HCT116 (cell line): Measurements from ENCODE around the gene GARIN5A. TPM values are rescaled to one million over a fixed set of nuclear protein-coding genes. Genes with fewer than 3 reads are reported as not detected.

Experiments used
- ATAC-seq: fragments of 200-7000 bp; cut with Tn5 transposase; 2 replicates; pipeline ENCODE4 v1.9.1; 2020; ENCODE audit warnings: mild to moderate bottlenecking, moderate library complexity
- BruUV-seq: library from RNA; stranded (reverse); fragments of 400-500 nt; replicated peaks from 2 replicates; lab custom pipeline; 2021; lab: Mats Ljungman, UMichigan
- CTCF ChIA-PET: fragments of 300-600 bp; sonication (Branson Sonifier 250); formaldehyde crosslinking; loops from one replicate; lab custom pipeline; 2021; ENCODE audit warnings: antibody characterized with exemption; lab: Charles Lee
- POLR2A ChIA-PET: fragments of 300-600, 350-600 bp; sonication (Branson Sonifier 250); formaldehyde crosslinking; loops from one replicate; lab custom pipeline; 2021; ENCODE audit warnings: antibody characterized with exemption; lab: Charles Lee
- RAD21 ChIA-PET, 2 experiments: fragments of 300-600 bp; sonication (Branson Sonifier 250); formaldehyde crosslinking; loops; one replicate each; lab custom pipeline; 2023; ENCODE audit warnings: low total read pairs in 2 of 2; ENCODE audit not compliant: uncharacterized antibody in 2 of 2, unreplicated experiment in 2 of 2, low non-redundant PET in 1 of 2; lab: Charles Lee
- DNase-seq: peaks from one replicate; pipeline ENCODE4 v3.0.0-alpha.2; 2010; ENCODE audit warnings: low read depth, low spot score
- H2AFZ ChIP-seq: fragments of 200-600 bp; shearing (Covaris generic), sonication (generic); 2 replicates; pipeline ENCODE4 v1.6.1; 2017; ENCODE audit warnings: low read depth, mixed run types, mixed read lengths, antibody characterized with exemption, low read length; ENCODE audit not compliant: poor library complexity, severe bottlenecking
- H3K27ac ChIP-seq: 2 replicates; pipeline ENCODE4 v1.5.1; 2012; ENCODE audit warnings: low read depth, low read length
- H3K27me3 ChIP-seq: fragments of 200-600 bp; sonication (generic); 2 replicates; pipeline ENCODE4 v1.6.1; 2016; ENCODE audit warnings: mixed run types, low read length, mixed read lengths; ENCODE audit not compliant: insufficient read depth
- H3K36me3 ChIP-seq, 2 experiments: fragments of 200-500 bp in 1 of 2; fragments of 200-600 bp in 1 of 2; sonication (Bioruptor generic) in 1 of 2; sonication (generic) in 1 of 2; 2 replicates each; pipeline versions ENCODE4 v1.5.1 to v1.6.1; 2014 to 2016; ENCODE audit warnings: low read length in 2 of 2, inconsistent platforms in 1 of 2, mixed read lengths in 1 of 2, mixed run types in 1 of 2; ENCODE audit not compliant: insufficient read depth in 2 of 2, control insufficient read depth in 1 of 2
- H3K4me1 ChIP-seq, 2 experiments: fragments of 200-600 bp in 1 of 2; sonication (generic) in 1 of 2; 2 replicates each; pipeline versions ENCODE4 v1.5.1 to v1.6.1; 2012 to 2017; ENCODE audit warnings: low read length in 2 of 2, inconsistent platforms in 1 of 2, mild to moderate bottlenecking in 1 of 2, mixed read lengths in 1 of 2, mixed run types in 1 of 2, moderate library complexity in 1 of 2; ENCODE audit not compliant: insufficient read depth in 2 of 2, control insufficient read depth in 1 of 2
- H3K4me2 ChIP-seq: fragments of 200-600 bp; sonication (generic); 2 replicates; pipeline ENCODE4 v1.6.1; 2017; ENCODE audit warnings: mixed run types, low read length, mixed read lengths
- H3K4me3 ChIP-seq, 2 experiments: fragments of 200-600 bp in 1 of 2; sonication (generic) in 1 of 2; replicated peaks in 1 of 2; 2 replicates each; pipeline ENCODE4 v1.5.1; 2011 to 2016; ENCODE audit warnings: low read length in 2 of 2, control low read depth in 1 of 2, low read depth in 1 of 2, mild to moderate bottlenecking in 1 of 2, mixed read lengths in 1 of 2, mixed run types in 1 of 2
- H3K79me2 ChIP-seq: fragments of 200-600 bp; sonication (generic); 2 replicates; pipeline ENCODE4 v1.6.1; 2017; ENCODE audit warnings: mild to moderate bottlenecking, mixed run types, low read length, moderate library complexity, mixed read lengths; ENCODE audit not compliant: insufficient read depth
- H3K9ac ChIP-seq: fragments of 200-600 bp; sonication (generic); 2 replicates; pipeline ENCODE4 v1.6.1; 2016; ENCODE audit warnings: low read length, mixed read lengths
- H3K9me2 ChIP-seq: fragments of 200-600 bp; sonication (generic), shearing (Covaris generic); 2 replicates; pipeline ENCODE4 v1.6.1; 2017; ENCODE audit warnings: mixed run types, mild to moderate bottlenecking, moderate library complexity; ENCODE audit not compliant: insufficient read depth
- H3K9me3 ChIP-seq, 2 experiments: fragments of 200-500 bp in 1 of 2; fragments of 200-600 bp in 1 of 2; sonication (Bioruptor generic) in 1 of 2; sonication (generic) in 1 of 2; 2 replicates each; pipeline ENCODE4 v1.6.1; 2014 to 2017; ENCODE audit warnings: low read length in 2 of 2, mixed read lengths in 2 of 2, inconsistent platforms in 1 of 2, low read depth in 1 of 2, mild to moderate bottlenecking in 1 of 2, mixed run types in 1 of 2, moderate library complexity in 1 of 2; ENCODE audit not compliant: control insufficient read depth in 1 of 2, insufficient read depth in 1 of 2
- H4K20me1 ChIP-seq: fragments of 200-600 bp; sonication (generic), shearing (Covaris generic); 2 replicates; pipeline ENCODE4 v1.6.1; 2017; ENCODE audit warnings: mixed run types, mild to moderate bottlenecking, moderate library complexity; ENCODE audit not compliant: insufficient read depth
- ATF3 ChIP-seq: IDR thresholded peaks from 2 replicates; pipeline ENCODE4 v1.6.1; 2012
- CBX3 ChIP-seq: IDR thresholded peaks from 2 replicates; pipeline ENCODE4 v1.6.1; 2012; ENCODE audit warnings: low read depth
- CTCF ChIP-seq, 3 experiments: fragments of 200-600 bp in 1 of 3; sonication (generic) in 1 of 3; IDR thresholded peaks in 2 of 3; conservative IDR thresholded peaks in 1 of 3; 2 replicates each; pipeline ENCODE4 v1.5.1; 2012 to 2017; ENCODE audit warnings: low read depth in 2 of 3, low read length in 2 of 3, antibody characterized with exemption in 1 of 3, borderline replicate concordance in 1 of 3, control low read depth in 1 of 3, mild to moderate bottlenecking in 1 of 3, mixed read lengths in 1 of 3, mixed run types in 1 of 3, moderate library complexity in 1 of 3; ENCODE audit not compliant: insufficient read depth in 1 of 3
- EGR1 ChIP-seq: IDR thresholded peaks from 2 replicates; pipeline ENCODE4 v1.6.1; 2012; ENCODE audit warnings: low read depth
- ELF1 ChIP-seq: IDR thresholded peaks from 2 replicates; pipeline ENCODE4 v1.6.1; 2012; ENCODE audit warnings: low read depth, borderline replicate concordance
- EZH2 ChIP-seq: fragments of 200-600 bp; sonication (generic); IDR thresholded peaks from 2 replicates; pipeline ENCODE4 v1.6.1; 2017; ENCODE audit warnings: antibody characterized with exemption, mixed run types
- EZH2phosphoT487 ChIP-seq: fragments of 200-600 bp; IDR thresholded peaks from 2 replicates; pipeline ENCODE4 v1.6.1; 2018; ENCODE audit warnings: antibody characterized with exemption, borderline replicate concordance
- JUND ChIP-seq: IDR thresholded peaks from 2 replicates; pipeline ENCODE4 v1.6.1; 2012
- MAX ChIP-seq: IDR thresholded peaks from 2 replicates; pipeline ENCODE4 v1.6.1; 2012
- POLR2AphosphoS5 ChIP-seq: IDR thresholded peaks from 2 replicates; pipeline ENCODE4 v1.6.1; 2011; ENCODE audit warnings: mild to moderate bottlenecking, low read depth, low read length, moderate library complexity
- REST ChIP-seq: IDR thresholded peaks from 2 replicates; pipeline ENCODE4 v1.6.1; 2012; ENCODE audit warnings: low read depth
- SP1 ChIP-seq: IDR thresholded peaks from 2 replicates; pipeline ENCODE4 v1.6.1; 2012; ENCODE audit warnings: low read depth
- SRF ChIP-seq: IDR thresholded peaks from 2 replicates; pipeline ENCODE4 v1.6.1; 2012; ENCODE audit warnings: low read depth
- TCF7L2 ChIP-seq: IDR thresholded peaks from 2 replicates; pipeline ENCODE4 v1.7.0; 2011; ENCODE audit warnings: borderline replicate concordance, inconsistent platforms; ENCODE audit not compliant: insufficient read depth, insufficient read length; ENCODE audit errors: extremely low read depth
- YY1 ChIP-seq: IDR thresholded peaks from 2 replicates; pipeline ENCODE4 v1.6.1; 2011; ENCODE audit warnings: low read length, low read depth, moderate library complexity, mild to moderate bottlenecking; ENCODE audit not compliant: insufficient replicate concordance; ENCODE audit errors: extremely low read depth
- ZFX ChIP-seq: fragments of 450-650 bp; IDR thresholded peaks from 2 replicates; pipeline ENCODE4 v1.6.1; 2017
- intact Hi-C: fragments of 100-400 bp; cut with micrococcal nuclease; formaldehyde crosslinking; loops from 2 replicates; pipeline ENCODE4 v1.10.0; 2022
- total RNA-seq: library from RNA; stranded (reverse); gene quantifications from one replicate; pipeline ENCODE4 v1.2.1, GENCODE V29; 2021; ENCODE audit not compliant: unreplicated experiment
- TF ChIP-seq, protein P1 (sequence below): IDR thresholded peaks from 2 replicates; pipeline ENCODE4 v1.6.1; 2011; ENCODE audit warnings: mild to moderate bottlenecking, low read length, moderate library complexity; ENCODE audit not compliant: insufficient replicate concordance; ENCODE audit errors: extremely low read depth

Gene GARIN5A
- total RNA-seq, 1 experiment from 2014 or later, result 12.2 TPM

- no peak for TF ChIP-seq YY1
- no peak for TF ChIP-seq CTCF (IDR thresholded peaks at IDR 0.05 in 2 of 3, conservative IDR thresholded peaks at IDR 0.05 in 1 of 3; ENCODE audit: borderline replicate concordance in 1 of 3, insufficient read depth in 1 of 3, low read depth in 2 of 3, low read length in 2 of 3)
- TF ChIP-seq ELF1, result no peak
- TF ChIP-seq EZH2phosphoT487, result no peak
- TF ChIP-seq, all 23 proteins: peak for 0
Measured at GRCh38 chr19:50506700-50507099, 30.1 kb upstream of the GARIN5A start (continued).

- Histone ChIP-seq H3K4me1 (peaks cover 3 to 8% of the 10 kb centered on the region in 2 experiments; a peak in 3 of 4 replicates), H3K27me3 (no peaks in the 10 kb centered on the region), H3K4me3 (no peak overlapping the region), H3K27ac (no peak overlapping the region), H3K79me2 (peaks cover 8% of the 10 kb centered on the region; the same call in 1 of the 2 replicates), H3K9ac (no peak overlapping the region), H4K20me1 (no peaks in the 10 kb centered on the region), H3K36me3 (no peaks in the 10 kb centered on the region; a peak in 1 of 4 replicates), H3K9me3 (no peaks in the 10 kb centered on the region), H2AFZ (no peak overlapping the region), H3K4me2 (no peak overlapping the region), H3K9me2 (no peaks in the 10 kb centered on the region)
- ChIA-PET RAD21 (no interaction called here), POLR2A (no interaction called here), CTCF (no interaction called here)
- ATAC-seq, result no peak
- BruUV-seq, result no TSS peak
- intact Hi-C loops, result no loop called here
- no peak for DNase-seq
- TF ChIP-seq TCF7L2 (no peak), ELF1 (no peak), ATF3 (no peak), EGR1 (no peak), SP1 (no peak), POLR2AphosphoS5 (no peak), ZFX (no peak), CBX3 (no peak), JUND (no peak), MAX (no peak), EZH2 (no peak), SRF (no peak), REST (no peak)
- TF ChIP-seq, protein P1, sequence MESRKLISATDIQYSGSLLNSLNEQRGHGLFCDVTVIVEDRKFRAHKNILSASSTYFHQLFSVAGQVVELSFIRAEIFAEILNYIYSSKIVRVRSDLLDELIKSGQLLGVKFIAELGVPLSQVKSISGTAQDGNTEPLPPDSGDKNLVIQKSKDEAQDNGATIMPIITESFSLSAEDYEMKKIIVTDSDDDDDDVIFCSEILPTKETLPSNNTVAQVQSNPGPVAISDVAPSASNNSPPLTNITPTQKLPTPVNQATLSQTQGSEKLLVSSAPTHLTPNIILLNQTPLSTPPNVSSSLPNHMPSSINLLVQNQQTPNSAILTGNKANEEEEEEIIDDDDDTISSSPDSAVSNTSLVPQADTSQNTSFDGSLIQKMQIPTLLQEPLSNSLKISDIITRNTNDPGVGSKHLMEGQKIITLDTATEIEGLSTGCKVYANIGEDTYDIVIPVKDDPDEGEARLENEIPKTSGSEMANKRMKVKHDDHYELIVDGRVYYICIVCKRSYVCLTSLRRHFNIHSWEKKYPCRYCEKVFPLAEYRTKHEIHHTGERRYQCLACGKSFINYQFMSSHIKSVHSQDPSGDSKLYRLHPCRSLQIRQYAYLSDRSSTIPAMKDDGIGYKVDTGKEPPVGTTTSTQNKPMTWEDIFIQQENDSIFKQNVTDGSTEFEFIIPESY, result no peak
Measured at GRCh38 chr19:50505856-50506611, 29.4 kb upstream of the GARIN5A start.
